Measurements from ENCODE around the gene NFATC1.

DNA sequence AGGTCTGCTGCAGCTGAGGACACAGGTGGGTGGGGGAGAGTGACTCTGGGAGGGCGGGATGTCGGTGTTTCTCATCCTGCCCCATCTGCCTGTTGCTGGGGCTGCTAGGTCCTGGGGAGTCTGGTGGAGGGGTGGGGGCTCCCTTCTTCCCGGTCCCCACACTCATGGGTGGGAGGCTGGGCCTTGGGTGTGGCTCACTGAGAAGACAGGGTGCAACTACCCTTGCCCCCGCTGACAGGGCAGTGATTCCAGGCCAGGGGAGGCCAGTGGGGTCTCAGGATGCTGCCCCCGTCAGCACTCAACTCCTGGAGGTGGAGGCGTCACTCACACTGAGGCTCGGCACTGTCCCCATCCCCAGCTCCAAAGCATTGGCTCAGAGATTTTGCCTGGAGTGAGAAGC is 7.7 kb upstream of the NFATC1 start:
- TF ChIP-seq, protein P1, sequence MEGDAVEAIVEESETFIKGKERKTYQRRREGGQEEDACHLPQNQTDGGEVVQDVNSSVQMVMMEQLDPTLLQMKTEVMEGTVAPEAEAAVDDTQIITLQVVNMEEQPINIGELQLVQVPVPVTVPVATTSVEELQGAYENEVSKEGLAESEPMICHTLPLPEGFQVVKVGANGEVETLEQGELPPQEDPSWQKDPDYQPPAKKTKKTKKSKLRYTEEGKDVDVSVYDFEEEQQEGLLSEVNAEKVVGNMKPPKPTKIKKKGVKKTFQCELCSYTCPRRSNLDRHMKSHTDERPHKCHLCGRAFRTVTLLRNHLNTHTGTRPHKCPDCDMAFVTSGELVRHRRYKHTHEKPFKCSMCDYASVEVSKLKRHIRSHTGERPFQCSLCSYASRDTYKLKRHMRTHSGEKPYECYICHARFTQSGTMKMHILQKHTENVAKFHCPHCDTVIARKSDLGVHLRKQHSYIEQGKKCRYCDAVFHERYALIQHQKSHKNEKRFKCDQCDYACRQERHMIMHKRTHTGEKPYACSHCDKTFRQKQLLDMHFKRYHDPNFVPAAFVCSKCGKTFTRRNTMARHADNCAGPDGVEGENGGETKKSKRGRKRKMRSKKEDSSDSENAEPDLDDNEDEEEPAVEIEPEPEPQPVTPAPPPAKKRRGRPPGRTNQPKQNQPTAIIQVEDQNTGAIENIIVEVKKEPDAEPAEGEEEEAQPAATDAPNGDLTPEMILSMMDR (conservative IDR thresholded peaks at IDR 0.05 in 1 of 2, IDR thresholded peaks at IDR 0.05 in 1 of 2; ENCODE audit: low read depth in 1 of 2, low read length in 2 of 2): no peak
- no peak for TF ChIP-seq EZH2 (IDR thresholded peaks at IDR 0.05; ENCODE audit: low read length, missing control alignments)
